NCI-H2081 treated with DMSO at 0.1 percent for 48 hours (cell line): ENCODE measurements around the gene HCAR2.
"Not testable (repeated sequence)": the region's sequence is repeated elsewhere in the genome, so short reads cannot be mapped to it uniquely, and the experiment has no call there.

Experiments
- DNase-seq: peaks from one replicate; lab custom pipeline; 2025; lab: John Stamatoyannopoulos, UW

HCAR2 gene

DNA sequence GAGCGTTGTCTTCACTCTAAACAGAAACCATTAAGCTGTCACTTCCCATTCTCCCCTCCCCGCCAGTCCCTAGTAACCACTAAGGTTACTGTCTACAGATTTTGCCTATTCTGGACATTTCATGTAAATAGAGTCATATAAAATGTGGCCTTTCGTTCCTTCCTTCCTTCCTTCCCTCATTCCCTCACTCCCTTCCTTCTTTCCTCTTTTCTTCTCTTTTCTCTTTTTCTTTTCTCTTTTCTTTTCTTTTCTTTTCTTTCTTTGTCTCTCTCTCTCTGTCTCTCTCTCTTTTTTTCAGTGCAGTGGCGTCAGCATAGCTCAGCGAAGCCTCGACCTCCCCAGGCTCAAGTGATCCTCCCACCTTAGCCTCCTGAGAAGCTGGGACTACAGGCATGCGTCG lies 37.8 kb downstream of the HCAR2 start:
- DNase-seq, result no peak

DNA sequence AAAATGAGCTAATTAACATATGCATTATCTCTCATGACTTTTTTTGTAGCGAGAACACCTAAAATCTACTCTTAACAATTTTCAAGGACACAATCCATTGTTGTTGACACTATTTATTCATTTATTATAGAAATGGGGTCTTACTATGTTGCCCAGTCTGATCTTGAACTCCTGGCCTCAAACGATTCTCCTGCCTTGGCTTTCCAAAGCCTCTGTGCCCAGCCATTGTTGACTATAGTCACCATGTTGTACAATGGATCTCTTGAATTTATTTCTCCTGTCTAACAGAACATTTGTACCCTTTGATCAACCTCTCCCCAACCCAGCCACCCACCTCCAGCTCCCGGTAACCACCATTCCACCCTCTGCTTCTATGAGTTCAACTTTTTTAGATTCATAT lies 41.2 kb downstream of the HCAR2 start:
- no peak for DNase-seq

DNA sequence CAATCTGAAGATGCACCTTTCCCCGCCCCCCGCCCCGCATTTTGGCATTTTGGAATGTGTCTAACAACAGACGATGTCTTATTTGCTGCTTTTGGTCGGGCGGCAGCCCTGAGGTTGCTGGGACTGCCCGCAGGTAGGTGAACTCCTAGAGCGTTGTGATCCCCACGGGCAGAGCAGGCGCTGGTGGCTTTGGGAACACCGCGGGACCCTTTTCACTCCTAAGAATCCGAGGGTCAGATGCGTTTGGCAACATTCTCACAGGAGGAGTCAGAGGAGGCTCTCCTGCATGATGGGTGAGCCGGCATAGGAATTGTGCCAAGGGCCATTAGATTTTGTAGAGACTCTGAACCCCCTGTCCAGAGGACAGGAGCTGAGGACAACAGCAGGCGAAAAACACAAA lies 41.9 kb downstream of the HCAR2 start:
- no peak for DNase-seq

DNA sequence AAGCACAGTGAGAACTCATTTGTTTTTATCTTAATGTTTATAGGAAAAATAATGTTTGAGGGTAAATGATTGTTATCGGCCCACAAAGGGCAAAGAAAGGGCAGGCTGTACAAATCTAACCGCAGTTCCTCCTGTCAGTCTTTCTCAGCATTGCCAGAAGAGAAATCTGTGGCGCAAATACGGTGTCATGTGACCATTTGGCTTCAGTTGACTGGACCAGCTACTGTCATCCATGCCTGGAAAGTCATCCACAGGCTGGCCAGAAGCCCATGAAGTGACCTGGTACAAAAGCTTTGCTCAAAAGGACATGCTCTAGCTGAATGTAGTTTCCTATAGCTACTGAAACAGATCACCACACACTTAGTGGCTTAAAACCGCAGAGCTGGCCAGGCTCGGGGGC lies 43.6 kb downstream of the HCAR2 start:
- no peak for DNase-seq

DNA sequence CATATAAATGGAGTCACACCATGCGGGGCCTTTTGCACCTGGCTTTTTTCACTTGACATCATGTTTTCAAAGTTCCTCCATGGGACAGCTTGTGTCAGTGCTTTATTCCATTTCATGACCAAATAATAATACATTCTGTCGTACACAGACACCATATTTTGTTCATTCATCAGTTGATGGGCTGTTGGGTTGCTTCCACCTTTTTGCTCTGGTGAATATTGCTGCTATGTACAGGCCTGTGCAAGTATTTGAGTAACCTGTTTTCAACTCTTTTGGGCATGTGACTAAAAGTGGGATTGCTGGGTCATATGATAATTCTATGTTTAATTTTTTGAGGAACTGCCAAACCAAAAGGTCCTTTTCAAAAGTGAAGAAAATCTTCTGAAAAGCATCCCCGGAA lies 46.9 kb downstream of the HCAR2 start:
- no peak for DNase-seq

DNA sequence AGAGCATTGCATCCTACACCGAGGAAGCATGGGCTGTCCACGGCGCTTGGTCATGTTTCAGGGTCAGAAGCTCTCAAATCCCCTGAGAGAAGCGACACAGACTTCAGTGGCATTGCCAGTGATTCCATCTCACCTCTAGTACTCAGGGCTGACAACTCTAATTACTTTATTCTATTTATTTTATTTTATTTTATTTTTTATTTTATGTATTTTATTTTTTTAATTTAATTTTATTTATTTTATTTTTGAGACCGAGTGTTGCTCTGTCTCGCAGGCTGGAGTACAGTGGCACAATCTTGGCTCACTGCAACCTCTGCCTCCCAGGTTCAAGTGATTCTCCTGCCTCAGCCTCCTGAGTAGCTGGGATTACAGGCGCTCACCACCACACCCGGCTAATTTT lies 49.9 kb downstream of the HCAR2 start:
- DNase-seq, result not testable (repeated sequence)

DNA sequence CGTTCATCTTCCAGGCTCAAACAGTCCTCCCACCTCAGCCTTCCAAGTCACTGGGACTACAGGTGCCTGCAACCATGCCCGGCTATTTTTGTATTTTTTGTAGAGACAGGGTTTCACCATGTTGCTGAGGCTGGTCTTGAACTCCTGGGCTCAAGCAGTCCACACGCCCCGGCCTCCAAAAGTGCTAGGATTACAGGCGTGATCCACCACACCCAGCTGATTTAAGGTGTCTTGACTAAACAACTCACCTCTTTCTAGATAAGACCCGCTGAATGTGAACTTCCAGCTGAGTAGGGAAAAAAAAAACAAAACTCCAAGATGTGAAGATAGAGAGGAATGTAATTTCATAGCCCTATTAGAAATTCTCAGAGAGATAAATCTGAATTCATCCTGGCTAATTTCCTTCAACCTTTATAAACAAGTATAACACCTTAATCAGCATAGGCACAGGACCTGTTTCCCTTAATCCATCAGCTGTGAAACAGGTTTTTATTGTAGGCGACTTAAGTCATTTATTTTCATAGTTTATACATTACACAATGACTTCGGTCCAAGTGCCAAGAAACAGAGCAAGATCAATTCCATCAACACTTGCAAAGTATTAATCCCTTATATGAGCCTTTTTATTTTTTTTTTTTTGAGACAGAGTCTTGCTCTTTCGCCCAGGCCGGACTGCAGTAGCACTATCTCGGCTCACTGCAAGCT lies 51.5 kb downstream of the HCAR2 start:
- DNase-seq, result no peak
